SKM-1 treated with dmso at 0.1 percent for 144 hours (cell line): Measurements from ENCODE around the gene EP400.

Experiments used
- DNase-seq: peaks from one replicate; lab custom pipeline; 2025; ENCODE audit not compliant: unreplicated experiment; lab: John Stamatoyannopoulos, UW

The EP400 gene

GRCh38 chr12:131922772-131923171, 27.0 kb upstream of the EP400 start:
- no peak for DNase-seq

GRCh38 chr12:131923260-131923659, 26.5 kb upstream of the EP400 start:
- DNase-seq, result no peak

- DNase-seq, result no peak
Observed at GRCh38 chr12:131927110-131928079, 22.3 kb upstream of the EP400 start.

- DNase-seq, result no peak
Observed at GRCh38 chr12:131928080-131928710, 21.5 kb upstream of the EP400 start.

- DNase-seq, result peak; percentile 65
Observed at GRCh38 chr12:131928711-131929580, 20.8 kb upstream of the EP400 start, which contains the start of gene PUS1. TSS of gene PUS1 (plus strand) at chr12:131929276. CDS start at chr12:131929723, 447 bp downstream.

- no peak for DNase-seq
Observed at GRCh38 chr12:131929581-131930456, 19.9 kb upstream of the EP400 start.

GRCh38 chr12:131930510-131930909, 19.2 kb upstream of the EP400 start:
- no peak for DNase-seq

GRCh38 chr12:131933387-131933786, 16.4 kb upstream of the EP400 start:
- DNase-seq, result no peak

- DNase-seq, result no peak
Observed at GRCh38 chr12:131934535-131934934, 15.2 kb upstream of the EP400 start.

GRCh38 chr12:131938082-131938481, 11.7 kb upstream of the EP400 start:
- DNase-seq, result no peak

- no peak for DNase-seq
Observed at GRCh38 chr12:131939007-131939406, 10.7 kb upstream of the EP400 start.

- no peak for DNase-seq
Observed at GRCh38 chr12:131940141-131940547, 9.6 kb upstream of the EP400 start.

- no peak for DNase-seq
Observed at GRCh38 chr12:131941116-131941986, 8.4 kb upstream of the EP400 start.

- no peak for DNase-seq
Observed at GRCh38 chr12:131941987-131942341, 7.8 kb upstream of the EP400 start.

- DNase-seq, result no peak
Observed at GRCh38 chr12:131942671-131943070, 7.1 kb upstream of the EP400 start.

- no peak for DNase-seq
Observed at GRCh38 chr12:131943389-131943788, 6.4 kb upstream of the EP400 start.

- DNase-seq, result no peak
Observed at GRCh38 chr12:131943876-131944275, 5.9 kb upstream of the EP400 start.

GRCh38 chr12:131944601-131945251, 5.0 kb upstream of the EP400 start:
- DNase-seq, result no peak

GRCh38 chr12:131946757-131947156, 3.0 kb upstream of the EP400 start:
- no peak for DNase-seq
